Measurements from ENCODE around the gene NUP42. TPM values are rescaled to one million over a fixed set of nuclear protein-coding genes. Genes with fewer than 3 reads are reported as not detected.
"Not testable (repeated sequence)": the region's sequence is repeated elsewhere in the genome, so short reads cannot be mapped to it uniquely, and the experiment has no call there.

Gene NUP42
- total and polyA plus RNA-seq, 10 donors: 37.1 to 51.9 (median 43.7) TPM

GRCh38 chr7:23185980-23186379 lies 4.1 kb downstream of the NUP42 start:
- no peak for DNase-seq
- no peak overlapping the region for H3K4me3 ChIP-seq
- intact Hi-C loops (cut with DNase I; ENCODE audit: low total_unique reads): no loop called here
- H3K27me3 ChIP-seq (replicated peaks in 1 of 7): no peaks in the 10 kb centered on the region
- WGBS, 5 donors: 78 to 89% (median 80%) methylated on average over 1 of the region's 1 CpG
- H3K36me3 ChIP-seq: peaks cover 0 to 64% (median 41%) of the 10 kb centered on the region in 6 donors
- H3K4me1 ChIP-seq: peaks cover 17 to 65% (median 37%) of the 10 kb centered on the region in 6 donors
- H3K27ac ChIP-seq: no peak overlapping the region
- H3K9me3 ChIP-seq: no peaks in the 10 kb centered on the region
- TF ChIP-seq POLR2A (IDR thresholded peaks at IDR 0.05) (no peak), CTCF (IDR thresholded peaks at IDR 0.05 in 8 of 11, conservative IDR thresholded peaks at IDR 0.05 in 3 of 11) (no peak), POLR2AphosphoS5 (IDR thresholded peaks at IDR 0.05) (no peak)

- no peak for TF ChIP-seq CTCF (IDR thresholded peaks at IDR 0.05 in 8 of 11, conservative IDR thresholded peaks at IDR 0.05 in 3 of 11)
- no peak for TF ChIP-seq POLR2AphosphoS5 (IDR thresholded peaks at IDR 0.05)
- TF ChIP-seq POLR2A (IDR thresholded peaks at IDR 0.05): no peak
- Histone ChIP-seq H3K4me1 (peaks cover 0 to 23% (median under 1%) of the 10 kb centered on the region in 6 donors), H3K36me3 (peaks cover 3 to 100% (median 67%) of the 10 kb centered on the region in 6 donors), H3K4me3 (no peak overlapping the region), H3K27ac (no peak overlapping the region), H3K27me3 (replicated peaks in 1 of 7) (no peaks in the 10 kb centered on the region), H3K9me3 (no peaks in the 10 kb centered on the region)
- intact Hi-C loops (cut with DNase I; ENCODE audit: low total_unique reads): no loop called here
- WGBS, 5 donors: 69 to 88% (median 83%) methylated on average over 2 of the region's 2 CpGs
- no peak for DNase-seq
These were observed 9.2 kb downstream of the NUP42 start for GRCh38 chr7:23191022-23191421.

GRCh38 chr7:23193650-23194227 lies 11.9 kb downstream of the NUP42 start:
- H3K4me3 ChIP-seq; DNase-seq; H3K9me3 ChIP-seq; H3K4me1 ChIP-seq; intact Hi-C loops (cut with DNase I; ENCODE audit: low total_unique reads); H3K27ac ChIP-seq; H3K27me3 ChIP-seq (replicated peaks in 1 of 7): not testable (repeated sequence)
- peak in 1 of 3 donors; percentile 34 for TF ChIP-seq POLR2AphosphoS5 (IDR thresholded peaks at IDR 0.05)
- WGBS, 5 donors: 94 to 99% (median 98%) methylated on average over 15 to 27 of the region's 27 CpGs
- peaks cover 4 to 100% (median 51%) of the 10 kb centered on the region in 6 donors for H3K36me3 ChIP-seq

GRCh38 chr7:23196306-23196705 lies 14.5 kb downstream of the NUP42 start:
- Histone ChIP-seq H3K4me3 (no peak overlapping the region), H3K4me1 (no peaks in the 10 kb centered on the region), H3K27ac (no peak overlapping the region), H3K9me3 (no peaks in the 10 kb centered on the region), H3K27me3 (replicated peaks in 1 of 7) (no peaks in the 10 kb centered on the region), H3K36me3 (peaks cover 8 to 100% (median 64%) of the 10 kb centered on the region in 6 donors)
- WGBS, 5 donors: 54 to 82% (median 64%) methylated on average over 5 of the region's 5 CpGs
- DNase-seq: no peak
- TF ChIP-seq CTCF (IDR thresholded peaks at IDR 0.05 in 8 of 11, conservative IDR thresholded peaks at IDR 0.05 in 3 of 11) (no peak), POLR2AphosphoS5 (IDR thresholded peaks at IDR 0.05) (no peak), POLR2A (IDR thresholded peaks at IDR 0.05) (no peak)
- intact Hi-C loops (cut with DNase I; ENCODE audit: low total_unique reads): no loop called here

GRCh38 chr7:23197745-23198144 lies 15.9 kb downstream of the NUP42 start:
- H3K27me3 ChIP-seq (replicated peaks in 1 of 7); H3K27ac ChIP-seq; DNase-seq; intact Hi-C loops (cut with DNase I; ENCODE audit: low total_unique reads); H3K4me1 ChIP-seq; H3K9me3 ChIP-seq; H3K4me3 ChIP-seq: not testable (repeated sequence)
- 86 to 96% (median 95%) methylated on average over 5 of the region's 5 CpGs for WGBS, 5 donors
- peaks cover 8 to 100% (median 60%) of the 10 kb centered on the region in 6 donors for H3K36me3 ChIP-seq

All from spleen (tissue), 11 donors.